CD4-positive, alpha-beta T cell treated with Interleukin-4 for 4 hours (primary cell): Measurements from ENCODE around the gene SULT1A1.
"Not testable (repeated sequence)": the region's sequence is repeated elsewhere in the genome, so short reads cannot be mapped to it uniquely, and the experiment has no call there.

Source experiments
- DNase-seq: peaks from one replicate; pipeline ENCODE4 v3.0.0-alpha.2; 2020

SULT1A1 gene

DNA sequence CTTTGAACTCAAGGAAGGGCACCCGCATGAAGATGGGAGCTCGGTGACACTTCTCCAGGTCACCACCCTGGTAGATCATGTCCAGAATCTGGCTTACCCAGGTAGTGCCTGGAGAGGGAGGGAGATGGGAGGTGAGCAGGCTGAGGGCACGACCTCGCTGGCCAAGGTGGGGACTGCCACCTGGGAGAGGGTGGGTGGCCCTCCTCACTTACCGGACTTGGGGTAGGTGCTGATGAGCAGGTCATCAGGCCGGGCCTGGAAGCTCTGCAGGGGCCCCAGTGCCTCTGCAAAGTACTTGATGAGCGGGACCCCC is 1.4 kb downstream of the SULT1A1 start:
- DNase-seq, result not testable (repeated sequence)

DNA sequence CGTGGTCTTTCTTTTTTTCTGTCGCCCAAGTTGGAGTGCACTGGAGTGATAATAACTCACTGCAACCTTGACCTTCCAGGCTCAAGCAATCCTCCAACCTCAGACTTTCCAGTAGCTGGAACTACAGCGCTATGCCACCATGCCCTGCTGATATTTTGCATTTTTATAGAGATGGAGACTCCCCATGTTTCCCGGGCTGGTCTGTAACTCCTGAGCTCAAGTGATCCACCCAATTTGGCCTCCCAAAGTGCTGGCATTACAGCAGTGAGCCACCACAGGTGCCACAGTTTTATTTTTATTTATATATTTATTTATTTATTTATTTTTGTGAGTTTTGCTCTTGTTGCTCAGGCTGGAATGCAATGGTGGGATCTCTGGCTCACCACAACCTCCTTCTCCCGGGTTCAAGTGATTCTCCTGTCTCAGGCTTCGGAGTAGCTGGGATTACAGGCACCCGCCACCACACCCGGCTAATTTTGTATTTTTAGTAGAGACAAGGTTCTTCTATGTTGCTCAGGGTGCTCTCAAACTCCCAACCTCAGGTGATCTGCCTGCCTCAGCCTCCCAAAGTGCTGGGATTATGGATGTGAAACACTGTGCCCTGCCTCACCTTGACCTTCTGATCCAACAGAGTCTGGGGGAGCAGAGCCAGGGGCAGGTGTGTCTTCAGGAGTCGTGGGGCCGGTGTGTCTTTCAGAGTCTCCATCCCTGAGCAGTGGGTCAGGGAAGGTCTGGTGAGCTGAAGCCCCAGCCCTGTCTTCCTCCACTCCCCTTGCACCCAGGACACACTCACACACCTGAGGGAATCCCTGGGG is 2.0 kb downstream of the SULT1A1 start:
- not testable (repeated sequence) for DNase-seq

DNA sequence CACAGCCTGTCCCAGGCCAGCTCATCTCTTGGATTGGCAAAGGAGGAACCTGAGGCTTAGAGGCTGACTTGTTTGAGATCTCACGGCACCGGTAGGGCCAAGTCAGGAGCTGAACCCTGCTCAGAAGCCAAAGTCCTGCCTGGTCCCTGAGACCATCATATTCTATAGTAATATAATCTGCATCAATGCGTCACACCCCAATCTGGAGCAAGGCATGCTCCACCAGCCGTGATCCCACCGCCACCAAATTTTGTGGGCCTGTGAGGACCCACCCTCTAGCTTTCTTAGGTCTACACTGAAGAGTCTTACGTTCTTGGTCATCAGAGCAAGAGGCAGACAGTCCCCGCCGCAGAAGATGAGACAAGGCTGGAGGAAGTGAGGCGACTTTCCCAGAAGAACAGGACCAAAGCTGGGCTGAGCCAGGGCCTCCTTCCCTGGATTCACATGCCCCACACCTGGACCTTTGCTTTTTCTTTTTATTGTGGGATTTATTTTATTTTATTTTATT is 2.7 kb downstream of the SULT1A1 start:
- no peak for DNase-seq

- no peak for DNase-seq
Observed at GRCh38 chr16:28606291-28607115, 3.3 kb downstream of the SULT1A1 start.

DNA sequence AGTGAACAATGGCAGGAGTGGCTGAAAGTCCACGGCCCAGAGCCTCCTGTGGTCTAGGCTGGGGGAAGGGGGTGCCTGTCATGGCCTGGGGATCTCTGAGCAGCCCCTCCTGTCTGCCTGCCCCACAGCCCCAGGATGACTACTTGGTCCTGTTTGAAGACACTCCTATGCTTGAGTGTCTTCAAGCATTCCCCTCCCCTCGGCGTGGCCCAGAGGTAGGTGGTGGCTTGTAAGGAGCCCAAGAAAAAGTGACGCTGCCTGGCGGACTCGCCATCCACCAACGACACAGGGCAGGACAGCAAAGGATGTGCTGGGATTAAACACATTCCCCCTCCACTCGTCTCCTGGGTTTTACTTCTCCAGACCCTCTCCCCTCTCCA is 5.7 kb downstream of the SULT1A1 start:
- no peak for DNase-seq

DNA sequence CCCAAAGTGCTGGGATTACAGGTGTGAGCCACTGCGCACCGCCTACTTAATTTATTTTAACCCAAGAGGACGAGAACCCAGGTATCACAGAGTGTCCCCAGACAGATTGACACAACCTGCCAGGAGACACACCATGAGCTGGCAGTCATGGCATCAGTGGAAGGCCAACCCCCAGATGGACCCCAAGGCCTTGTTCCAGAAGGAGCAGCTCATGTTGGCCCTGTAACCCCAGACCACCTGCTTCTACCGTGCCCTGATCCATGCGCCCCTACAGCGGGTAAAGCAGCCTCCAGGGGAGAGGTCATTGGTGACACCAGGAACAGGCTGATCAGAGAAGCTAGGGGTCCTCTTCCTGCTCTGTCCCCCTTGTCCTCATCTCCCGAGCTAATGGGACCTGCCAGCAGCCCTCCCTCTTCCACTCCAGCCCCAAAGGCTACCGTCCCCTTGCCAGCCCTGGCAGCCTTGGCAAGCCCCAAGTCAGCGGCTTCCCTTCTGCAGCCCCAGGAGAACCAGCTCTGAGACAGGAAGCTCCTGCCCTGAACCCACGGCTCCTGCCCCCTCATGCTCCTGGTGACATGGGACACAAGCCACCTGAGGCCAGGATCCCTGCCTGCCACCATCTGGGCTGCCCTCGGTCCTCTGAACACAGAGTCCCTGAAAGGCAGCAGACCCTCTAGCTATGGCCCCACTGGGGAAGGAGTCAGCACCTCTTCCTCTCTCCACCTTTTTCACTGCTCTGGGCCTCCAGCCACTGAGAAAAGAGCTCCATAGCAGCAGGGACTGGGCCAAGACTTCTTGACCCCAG is 6.3 kb downstream of the SULT1A1 start:
- no peak for DNase-seq

DNA sequence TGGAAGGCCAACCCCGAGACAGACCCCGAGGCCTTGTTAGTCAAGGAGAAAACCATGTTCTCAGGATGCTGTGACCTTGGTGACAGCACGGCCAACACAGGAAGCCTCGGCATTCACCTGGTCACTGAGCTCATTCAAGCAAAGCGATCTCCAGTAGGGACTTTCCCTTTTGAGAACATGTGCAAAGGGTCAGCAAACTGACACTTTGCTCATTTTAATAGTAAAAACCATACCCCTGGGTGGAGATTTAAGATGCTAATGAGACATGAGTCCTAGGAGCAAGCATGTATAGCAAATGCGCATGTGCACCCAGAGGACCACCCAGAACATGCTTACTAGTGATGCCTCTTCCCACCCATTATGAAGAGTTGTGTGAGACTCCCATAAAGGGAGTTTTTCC is 7.3 kb downstream of the SULT1A1 start:
- no peak for DNase-seq

DNA sequence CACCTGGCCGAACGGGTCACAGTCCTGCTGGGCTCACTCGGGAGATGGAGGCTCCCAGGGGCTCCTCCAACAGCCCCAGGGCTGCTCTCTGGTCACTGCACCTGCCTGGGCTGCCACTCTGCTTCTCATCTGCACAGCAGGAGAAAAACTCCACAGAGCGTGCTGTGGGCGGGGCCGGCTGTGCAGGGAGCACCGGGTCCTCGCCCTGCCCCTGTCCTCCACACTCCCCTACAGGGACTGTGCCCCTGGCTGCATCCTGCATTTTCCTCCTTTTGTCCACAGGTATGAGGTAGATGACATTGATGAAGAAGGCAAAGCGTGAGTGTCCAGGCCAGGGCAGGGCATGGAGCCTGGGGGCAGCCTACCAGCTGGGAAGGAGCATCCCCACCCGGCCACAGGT is 7.8 kb downstream of the SULT1A1 start:
- DNase-seq, result not testable (repeated sequence)

DNA sequence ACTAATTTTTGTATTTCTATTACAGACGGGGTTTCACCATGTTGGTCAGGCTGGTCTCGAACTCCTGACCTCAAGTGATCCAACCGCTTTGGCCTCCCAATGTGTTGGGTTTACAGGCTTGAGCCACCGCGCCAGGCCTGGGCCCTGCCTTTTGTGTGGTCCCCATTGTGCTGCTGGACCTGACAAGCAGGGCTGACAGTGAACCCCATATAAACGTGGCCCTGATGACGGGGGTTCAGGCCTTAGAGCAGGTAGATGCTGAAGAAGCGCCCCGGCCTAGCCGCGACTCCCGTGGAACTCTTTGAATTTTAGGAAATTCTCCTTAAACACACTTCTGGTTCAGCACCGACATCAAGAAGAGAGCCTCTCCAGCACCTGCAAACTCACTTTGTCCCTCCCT is 8.3 kb downstream of the SULT1A1 start:
- not testable (repeated sequence) for DNase-seq

DNA sequence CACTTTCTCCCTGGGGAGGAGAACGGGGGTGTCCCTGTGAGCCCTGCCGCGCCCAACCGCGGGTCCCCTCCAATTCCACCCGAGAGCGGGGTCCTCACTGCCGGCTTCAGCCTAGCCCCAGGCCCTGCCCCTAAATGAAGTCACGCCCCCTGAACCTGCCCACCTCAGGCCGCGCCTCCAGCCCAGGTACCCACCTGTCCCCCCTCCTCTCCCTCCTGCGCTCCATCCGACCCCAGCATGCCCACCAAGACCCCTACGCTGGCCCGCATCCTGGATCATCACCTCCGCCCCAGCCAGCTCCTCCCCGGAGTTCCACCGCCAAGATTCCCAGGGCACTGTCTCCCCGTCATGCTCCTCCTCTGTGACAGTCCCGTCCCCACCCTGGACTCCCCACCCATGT is 8.9 kb downstream of the SULT1A1 start:
- DNase-seq, result not testable (repeated sequence)

- not testable (repeated sequence) for DNase-seq
Observed at GRCh38 chr16:28599377-28600285, 10.2 kb downstream of the SULT1A1 start.

GRCh38 chr16:28597692-28598261 is 12.1 kb downstream of the SULT1A1 start:
- no peak for DNase-seq

DNA sequence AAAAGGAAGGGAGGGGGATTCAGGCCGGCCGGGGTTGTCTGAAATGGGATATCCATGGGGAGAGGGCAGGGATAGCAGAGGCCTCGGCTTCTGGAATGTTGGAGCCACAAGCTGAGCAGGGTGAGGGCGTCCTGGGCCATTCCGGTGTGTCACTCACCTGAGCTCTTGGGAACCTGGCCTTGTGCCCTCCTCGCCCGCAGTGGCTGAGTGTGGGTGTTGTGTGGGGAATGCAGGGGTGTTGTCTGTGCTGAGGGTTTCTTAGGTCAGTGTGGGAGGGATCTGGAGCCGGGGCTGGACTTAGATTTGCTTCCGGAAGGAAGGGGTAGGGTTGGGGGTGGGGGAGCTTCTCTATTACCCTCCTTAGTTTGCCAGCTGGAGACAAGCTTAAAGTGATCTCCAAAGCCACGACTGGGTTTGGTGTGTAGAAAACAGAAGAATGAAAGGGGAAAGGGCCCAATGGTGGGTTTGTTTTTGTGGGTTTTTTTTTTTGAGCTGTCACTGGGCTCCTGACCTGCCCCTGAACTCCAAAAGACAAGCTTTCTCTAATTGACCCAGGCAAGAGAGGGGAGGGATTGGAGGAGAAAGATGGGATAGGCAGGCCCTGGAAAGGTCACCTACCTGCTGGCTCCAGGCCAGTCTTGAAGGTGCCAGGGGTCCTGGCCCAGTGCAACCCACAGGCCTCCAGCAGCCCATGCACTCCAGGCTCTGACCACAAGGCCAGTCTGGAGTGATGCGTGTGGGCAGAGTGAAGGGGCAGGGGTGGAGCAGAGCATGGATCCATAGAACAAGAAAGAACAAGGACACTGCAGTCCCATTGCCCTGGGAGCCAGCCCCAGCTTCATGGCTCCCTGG is 12.8 kb downstream of the SULT1A1 start, which contains the start of gene SULT1A2:
Gene SULT1A2 (minus strand): TSS at position 211 of the 852 bp plus-strand sequence. CDS start 1,120 bp downstream, outside the sequence.
- no peak for DNase-seq

GRCh38 chr16:28596115-28596630 is 13.7 kb downstream of the SULT1A1 start:
- no peak for DNase-seq

GRCh38 chr16:28595451-28595850 is 14.4 kb downstream of the SULT1A1 start:
- DNase-seq, result not testable (repeated sequence)

DNA sequence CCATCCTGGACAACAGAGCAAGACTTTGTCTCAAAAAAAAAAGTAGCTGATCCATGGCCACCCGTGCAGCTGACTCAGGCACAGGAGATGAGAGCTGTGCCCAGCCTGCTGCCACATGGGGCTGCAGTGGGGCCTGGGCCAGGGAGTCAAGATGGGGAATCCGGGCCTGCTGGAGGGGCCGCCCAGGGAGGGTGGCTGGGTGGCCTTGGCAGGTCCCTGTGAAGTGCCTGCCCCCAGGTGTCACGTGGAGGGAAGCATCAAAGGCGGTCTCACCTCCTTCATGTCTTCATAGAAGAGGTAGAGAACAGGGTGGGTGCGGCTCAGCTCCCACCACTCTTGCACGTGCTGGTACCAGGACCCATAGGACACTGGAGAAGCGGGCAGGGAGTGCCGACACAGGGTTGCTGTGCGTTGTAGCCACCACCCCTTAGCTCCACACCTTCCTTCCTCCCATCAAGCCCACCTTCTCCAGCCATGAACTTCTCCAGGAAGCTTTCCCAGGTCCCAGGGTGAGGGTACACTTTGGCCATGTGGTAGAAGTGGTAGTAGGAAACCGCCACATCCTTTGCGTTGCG is 16.8 kb downstream of the SULT1A1 start:
- DNase-seq, result no peak

DNA sequence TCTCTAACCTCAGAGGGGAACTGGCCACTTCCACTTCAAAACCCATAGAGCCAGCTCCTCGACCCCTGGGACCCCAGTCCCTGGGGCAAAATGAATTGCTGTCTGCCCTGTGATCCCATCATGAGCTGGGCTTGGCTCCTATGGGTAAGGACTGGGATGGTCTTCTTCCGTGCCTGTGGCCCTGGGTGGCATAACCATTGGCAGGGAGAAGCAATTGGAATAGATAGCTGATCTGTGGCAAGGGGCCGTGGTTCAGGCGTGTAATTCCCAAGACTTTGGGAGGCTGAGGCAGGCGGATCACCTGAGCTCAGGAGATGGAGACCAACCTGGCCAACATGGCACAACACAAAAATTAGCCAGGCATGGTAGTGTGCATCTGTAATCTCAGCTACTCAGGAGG is 17.3 kb downstream of the SULT1A1 start:
- no peak for DNase-seq

DNA sequence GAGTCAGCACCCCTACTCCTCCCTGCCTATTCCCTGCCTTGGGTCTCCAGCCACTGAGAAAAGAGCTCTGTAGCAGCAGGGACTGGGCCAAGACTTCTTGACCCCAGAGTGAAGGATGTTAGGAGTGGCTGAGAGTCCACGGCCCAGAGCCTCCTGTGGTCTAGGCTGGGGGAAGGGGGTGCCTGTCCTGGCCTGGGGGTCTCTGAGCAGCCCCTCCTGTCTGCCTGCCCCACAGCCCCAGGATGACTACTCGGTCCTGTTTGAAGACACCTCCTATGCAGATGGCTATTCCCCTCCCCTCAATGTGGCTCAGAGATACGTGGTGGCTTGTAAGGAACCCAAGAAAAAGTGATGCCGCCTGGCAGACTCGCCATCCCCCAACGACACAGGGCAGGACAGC is 18.5 kb downstream of the SULT1A1 start:
- no peak for DNase-seq

DNA sequence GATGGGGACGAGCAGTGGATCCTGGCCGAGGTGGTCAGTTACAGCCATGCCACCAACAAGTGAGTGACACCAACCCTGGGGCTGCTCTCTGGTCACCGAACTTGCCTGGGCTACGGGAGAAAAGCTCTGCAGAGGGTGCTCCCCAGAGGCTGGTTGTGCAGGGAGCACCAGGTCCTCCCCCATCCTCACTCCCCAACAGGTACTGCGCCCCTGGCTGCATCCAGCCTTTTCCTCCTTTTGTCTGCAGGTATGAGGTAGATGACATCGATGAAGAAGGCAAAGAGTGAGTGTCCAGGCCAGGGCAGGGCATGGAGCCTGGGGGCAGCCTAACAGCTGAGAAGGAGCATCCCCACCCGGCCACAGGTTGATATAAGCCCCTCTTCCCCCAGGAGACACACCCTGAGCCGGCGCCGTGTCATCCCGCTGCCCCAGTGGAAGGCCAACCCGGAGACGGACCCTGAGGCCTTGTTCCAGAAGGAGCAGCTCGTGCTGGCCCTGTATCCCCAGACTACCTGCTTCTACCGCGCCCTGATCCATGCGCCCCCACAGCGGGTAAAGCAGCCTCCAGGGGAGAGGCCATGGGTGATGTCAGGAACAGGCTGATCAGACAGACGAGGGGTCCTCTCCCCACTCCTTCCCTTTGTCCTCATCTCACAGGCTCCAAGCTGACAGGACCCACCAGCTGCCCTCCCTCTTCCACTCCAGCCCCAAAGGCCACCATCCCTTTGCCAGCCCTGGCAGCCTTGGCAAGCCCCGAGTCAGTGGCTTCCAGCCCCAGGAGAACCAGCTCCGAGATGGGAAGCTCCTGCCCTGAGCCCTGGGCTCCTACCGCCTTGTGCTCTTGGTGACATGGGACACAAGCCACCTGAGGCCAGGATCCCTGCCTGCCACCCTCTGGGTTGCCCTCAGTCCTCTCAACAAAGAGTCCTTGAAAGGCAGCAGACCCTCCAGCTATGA is 19.2 kb downstream of the SULT1A1 start:
- no peak for DNase-seq
